ENCODE data around the gene EPHA6. TPM values are rescaled to one million over a fixed set of nuclear protein-coding genes. Genes with fewer than 3 reads are reported as not detected.

Gene EPHA6
- total RNA-seq, 4 donors from 2014 or later = 0.60 to 3.8 (median 3.0) TPM

DNA sequence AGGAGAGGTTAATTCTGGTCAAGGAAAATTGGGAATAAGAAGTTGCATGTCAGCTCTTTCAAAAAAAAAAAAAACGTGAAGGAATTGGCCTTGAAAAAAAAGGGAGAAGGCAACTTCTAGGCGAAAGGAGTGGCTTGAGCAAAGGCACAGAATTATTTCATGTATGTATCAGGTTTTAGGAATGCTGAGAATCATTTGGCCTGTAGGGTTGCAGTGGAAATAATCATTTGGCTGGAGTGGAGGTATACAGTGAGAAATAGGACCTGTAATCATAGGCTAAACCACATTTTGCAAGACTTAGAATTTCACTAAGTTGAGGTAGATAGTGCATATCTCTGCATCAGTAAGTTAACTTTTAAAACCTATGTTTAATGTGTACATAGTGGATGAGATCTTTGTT is 54.9 kb downstream of the EPHA6 start:
- TF ChIP-seq EP300 (IDR thresholded peaks at IDR 0.05; ENCODE audit: low read depth) = no peak
- TF ChIP-seq POLR2A (IDR thresholded peaks at IDR 0.05) = no peak
- TF ChIP-seq, protein P1, sequence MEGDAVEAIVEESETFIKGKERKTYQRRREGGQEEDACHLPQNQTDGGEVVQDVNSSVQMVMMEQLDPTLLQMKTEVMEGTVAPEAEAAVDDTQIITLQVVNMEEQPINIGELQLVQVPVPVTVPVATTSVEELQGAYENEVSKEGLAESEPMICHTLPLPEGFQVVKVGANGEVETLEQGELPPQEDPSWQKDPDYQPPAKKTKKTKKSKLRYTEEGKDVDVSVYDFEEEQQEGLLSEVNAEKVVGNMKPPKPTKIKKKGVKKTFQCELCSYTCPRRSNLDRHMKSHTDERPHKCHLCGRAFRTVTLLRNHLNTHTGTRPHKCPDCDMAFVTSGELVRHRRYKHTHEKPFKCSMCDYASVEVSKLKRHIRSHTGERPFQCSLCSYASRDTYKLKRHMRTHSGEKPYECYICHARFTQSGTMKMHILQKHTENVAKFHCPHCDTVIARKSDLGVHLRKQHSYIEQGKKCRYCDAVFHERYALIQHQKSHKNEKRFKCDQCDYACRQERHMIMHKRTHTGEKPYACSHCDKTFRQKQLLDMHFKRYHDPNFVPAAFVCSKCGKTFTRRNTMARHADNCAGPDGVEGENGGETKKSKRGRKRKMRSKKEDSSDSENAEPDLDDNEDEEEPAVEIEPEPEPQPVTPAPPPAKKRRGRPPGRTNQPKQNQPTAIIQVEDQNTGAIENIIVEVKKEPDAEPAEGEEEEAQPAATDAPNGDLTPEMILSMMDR (IDR thresholded peaks at IDR 0.05) = no peak
- no peak for TF ChIP-seq POLR2AphosphoS5 (IDR thresholded peaks at IDR 0.05)
- Histone ChIP-seq H3K4me3 (no peak overlapping the region), H3K4me1 (no peaks in the 10 kb centered on the region), H3K27ac (no peak overlapping the region), H3K27me3 (no peaks in the 10 kb centered on the region), H3K36me3 (no peaks in the 10 kb centered on the region), H3K9me3 (no peaks in the 10 kb centered on the region)
- in situ Hi-C loops (cut with MboI; ENCODE audit: low pct_ligation_motif_present in 1 of 4, low pct_unique_long_range_greater_than_20kb in 1 of 4, low sequenced_read_pairs in 3 of 4) (loop anchor here in 3 of 4 donors (25.0 kb wide), 2 partner anchors 818 to 843 kb away; no protein-coding TSS in a partner anchor), intact Hi-C loops (cut with DNase I; ENCODE audit: low total_unique reads) (no loop called here)
- no peak for DNase-seq
- 67 to 69% methylated on average over 2 of the region's 2 CpGs for WGBS, 2 donors (ENCODE audit: low coverage in 1 of 2)

DNA sequence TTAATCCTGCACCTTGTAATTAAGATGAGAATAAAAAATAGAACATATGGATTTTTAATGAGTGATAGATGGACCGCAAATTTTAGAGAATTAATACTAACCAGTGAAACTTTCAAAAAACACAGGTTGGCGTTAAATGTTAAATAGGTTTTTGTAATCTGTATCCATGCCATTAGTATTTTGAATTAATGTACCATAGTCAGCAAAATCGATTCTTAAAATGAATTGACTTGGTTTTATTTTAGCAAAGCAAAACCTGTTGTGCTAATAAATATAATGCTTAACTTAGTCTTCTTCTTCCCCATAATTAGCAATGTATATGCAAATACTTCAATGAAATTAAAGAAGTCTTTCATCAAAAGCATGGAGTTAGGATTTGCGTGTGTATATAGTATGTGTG is 63.1 kb downstream of the EPHA6 start:
- Histone ChIP-seq H3K27me3 (no peaks in the 10 kb centered on the region), H3K4me3 (no peak overlapping the region), H3K4me1 (no peaks in the 10 kb centered on the region), H3K9me3 (no peaks in the 10 kb centered on the region), H3K36me3 (no peaks in the 10 kb centered on the region), H3K27ac (no peak overlapping the region)
- TF ChIP-seq, protein P1 (IDR thresholded peaks at IDR 0.05) = no peak
- TF ChIP-seq POLR2AphosphoS5 (IDR thresholded peaks at IDR 0.05) = no peak
- TF ChIP-seq POLR2A (IDR thresholded peaks at IDR 0.05) = no peak
- no peak for TF ChIP-seq EP300 (IDR thresholded peaks at IDR 0.05; ENCODE audit: low read depth)
- no peak for DNase-seq
- in situ Hi-C loops (cut with MboI; ENCODE audit: low pct_ligation_motif_present in 1 of 4, low pct_unique_long_range_greater_than_20kb in 1 of 4, low sequenced_read_pairs in 3 of 4) = no loop called here
- WGBS, 2 donors (ENCODE audit: low coverage in 1 of 2) = 87 to 96% methylated on average over 4 of the region's 4 CpGs
- intact Hi-C loops (cut with DNase I; ENCODE audit: low total_unique reads) = no loop called here

DNA sequence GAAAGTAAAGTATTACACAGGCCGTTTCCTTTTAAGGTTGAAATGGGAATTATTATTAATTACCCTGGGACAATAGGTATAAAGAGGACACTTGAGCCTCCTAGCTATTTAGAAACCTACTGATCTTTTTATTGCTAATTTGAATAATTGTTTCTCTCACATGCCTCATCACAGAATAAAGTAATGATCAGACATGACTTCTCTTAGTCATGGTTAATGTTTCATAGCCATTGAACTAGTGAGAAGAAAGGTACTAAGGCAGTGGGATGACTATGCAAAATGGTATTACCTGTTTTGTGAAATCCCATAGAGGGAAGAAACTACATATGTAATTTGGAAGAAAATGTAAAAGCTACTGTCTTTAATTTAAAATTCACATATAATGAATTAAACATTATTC is 85.6 kb downstream of the EPHA6 start:
- no peaks in the 10 kb centered on the region for H3K27me3 ChIP-seq
- no peak overlapping the region for H3K4me3 ChIP-seq
- no peaks in the 10 kb centered on the region for H3K36me3 ChIP-seq
- in situ Hi-C loops (cut with MboI; ENCODE audit: low pct_ligation_motif_present in 1 of 4, low pct_unique_long_range_greater_than_20kb in 1 of 4, low sequenced_read_pairs in 3 of 4) = no loop called here
- no peak for TF ChIP-seq POLR2A (IDR thresholded peaks at IDR 0.05)
- TF ChIP-seq, protein P1 (IDR thresholded peaks at IDR 0.05) = no peak
- no peak for TF ChIP-seq POLR2AphosphoS5 (IDR thresholded peaks at IDR 0.05)
- no peak for TF ChIP-seq EP300 (IDR thresholded peaks at IDR 0.05; ENCODE audit: low read depth)
- no peak overlapping the region for H3K27ac ChIP-seq
- WGBS, 2 donors (ENCODE audit: low coverage in 1 of 2) = 63 to 79% methylated on average over 1 of the region's 1 CpG
- no peaks in the 10 kb centered on the region for H3K4me1 ChIP-seq
- no peaks in the 10 kb centered on the region for H3K9me3 ChIP-seq
- intact Hi-C loops (cut with DNase I; ENCODE audit: low total_unique reads) = no loop called here
- DNase-seq = no peak

DNA sequence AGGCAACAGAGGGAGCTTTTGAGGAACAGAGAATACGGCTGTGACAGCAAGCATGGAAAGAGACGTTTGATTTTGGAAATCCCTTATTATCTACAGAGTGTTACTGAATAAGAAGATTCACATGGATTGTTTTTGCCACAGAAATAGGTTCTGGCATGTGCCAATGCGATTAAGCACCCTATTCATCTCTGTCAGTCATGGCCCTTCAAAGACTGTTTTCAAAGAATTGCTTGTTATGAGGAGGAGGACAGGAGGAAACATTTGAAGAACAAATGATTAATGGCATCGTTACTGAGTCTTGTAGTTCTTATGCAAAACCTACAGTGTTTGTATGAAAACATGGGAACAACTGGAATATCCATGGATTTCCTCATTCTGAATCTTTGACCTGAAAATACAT is 86.2 kb downstream of the EPHA6 start:
- no peaks in the 10 kb centered on the region for H3K9me3 ChIP-seq
- H3K4me3 ChIP-seq = no peak overlapping the region
- intact Hi-C loops (cut with DNase I; ENCODE audit: low total_unique reads) = no loop called here
- H3K4me1 ChIP-seq = no peaks in the 10 kb centered on the region
- DNase-seq = no peak
- TF ChIP-seq EP300 (IDR thresholded peaks at IDR 0.05; ENCODE audit: low read depth) = no peak
- TF ChIP-seq, protein P1 (IDR thresholded peaks at IDR 0.05) = no peak
- no peak for TF ChIP-seq POLR2AphosphoS5 (IDR thresholded peaks at IDR 0.05)
- TF ChIP-seq POLR2A (IDR thresholded peaks at IDR 0.05) = no peak
- H3K27me3 ChIP-seq = no peaks in the 10 kb centered on the region
- no peak overlapping the region for H3K27ac ChIP-seq
- 65 to 68% methylated on average over 4 of the region's 4 CpGs for WGBS, 2 donors (ENCODE audit: low coverage in 1 of 2)
- no peaks in the 10 kb centered on the region for H3K36me3 ChIP-seq
- in situ Hi-C loops (cut with MboI; ENCODE audit: low pct_ligation_motif_present in 1 of 4, low pct_unique_long_range_greater_than_20kb in 1 of 4, low sequenced_read_pairs in 3 of 4) = no loop called here

Data from transverse colon (tissue), 4 donors.